IMR-90 (cell line): ENCODE data around the gene C3orf18. TPM values are rescaled to one million over a fixed set of nuclear protein-coding genes. Genes with fewer than 3 reads are reported as not detected.

Source experiments
- ATAC-seq: fragments of 200-7000 bp; cut with Tn5 transposase; 2 replicates; pipeline ENCODE4 v1.9.1; 2020; ENCODE audit warnings: low read depth, mild to moderate bottlenecking, moderate library complexity
- BruUV-seq: library from RNA; stranded (reverse); fragments of 400-500 nt; replicated peaks from 2 replicates; lab custom pipeline; 2021; lab: Mats Ljungman, UMichigan
- CTCF ChIA-PET: fragments of 300-600 bp; formaldehyde crosslinking; extraction: SDS; loops from one replicate; lab custom pipeline; 2021; ENCODE audit warnings: antibody characterized with exemption; lab: Yijun Ruan, JAX
- POLR2A ChIA-PET: fragments of 300-600 bp; sonication (Branson Sonifier 250); formaldehyde crosslinking; loops from one replicate; lab custom pipeline; 2022; ENCODE audit warnings: antibody characterized with exemption; ENCODE audit not compliant: unreplicated experiment; lab: Charles Lee
- DNase-seq: peaks from one replicate; pipeline ENCODE4 v3.0.0; 2013
- H2AFZ ChIP-seq: replicated peaks from 2 replicates; pipeline ENCODE3; 2013; ENCODE audit warnings: low read length, mild to moderate bottlenecking; ENCODE audit not compliant: poor library complexity
- H2AK5ac ChIP-seq: 2 replicates; pipeline ENCODE4 v1.6.1; 2013; ENCODE audit warnings: low read depth, low read length, inconsistent platforms
- H2AK9ac ChIP-seq: replicated peaks from 2 replicates; pipeline ENCODE3; 2013; ENCODE audit warnings: mild to moderate bottlenecking, low read depth, low read length, moderate library complexity; ENCODE audit not compliant: poor library complexity
- H2BK120ac ChIP-seq: 2 replicates; pipeline ENCODE4 v1.6.1; 2013; ENCODE audit warnings: low read depth, low read length, inconsistent platforms
- H2BK15ac ChIP-seq: 3 replicates; pipeline ENCODE4 v1.6.1; 2013; ENCODE audit warnings: low read depth, low read length, inconsistent platforms
- H2BK20ac ChIP-seq: 2 replicates; pipeline ENCODE4 v1.6.1; 2013; ENCODE audit warnings: low read depth, mild to moderate bottlenecking, inconsistent platforms, low read length, moderate library complexity
- H2BK5ac ChIP-seq: 2 replicates; pipeline ENCODE4 v1.6.1; 2013; ENCODE audit warnings: mild to moderate bottlenecking, low read depth, low read length, inconsistent platforms; ENCODE audit not compliant: poor library complexity, severe bottlenecking
- H3K14ac ChIP-seq: replicated peaks from 2 replicates; pipeline ENCODE4 v1.6.1; 2013; ENCODE audit warnings: low read depth, low read length, inconsistent platforms
- H3K18ac ChIP-seq: 2 replicates; pipeline ENCODE4 v1.6.1; 2013; ENCODE audit warnings: low read depth, low read length, control low read depth
- H3K23ac ChIP-seq: 2 replicates; pipeline ENCODE4 v1.6.1; 2013; ENCODE audit warnings: low read depth, low read length, inconsistent platforms
- H3K27ac ChIP-seq: 2 replicates; pipeline ENCODE4 v1.5.1; 2013; ENCODE audit warnings: mild to moderate bottlenecking, control low read depth, low read length; ENCODE audit not compliant: insufficient read depth
- H3K27me3 ChIP-seq: 2 replicates; pipeline ENCODE4 v1.6.1; 2013; ENCODE audit warnings: low read length; ENCODE audit not compliant: control insufficient read depth, insufficient read depth
- H3K36me3 ChIP-seq: 2 replicates; pipeline ENCODE4 v1.6.1; 2013; ENCODE audit warnings: low read length, mixed read lengths; ENCODE audit not compliant: control insufficient read depth, insufficient read depth
- H3K4ac ChIP-seq: 2 replicates; pipeline ENCODE4 v1.6.1; 2013; ENCODE audit warnings: low read depth, low read length, inconsistent platforms
- H3K4me1 ChIP-seq: 2 replicates; pipeline ENCODE4 v1.6.1; 2013; ENCODE audit warnings: low read length, mixed read lengths; ENCODE audit not compliant: control insufficient read depth, insufficient read depth
- H3K4me2 ChIP-seq: 2 replicates; pipeline ENCODE4 v1.6.1; 2013; ENCODE audit warnings: low read depth, mild to moderate bottlenecking, control low read depth, low read length, moderate library complexity
- H3K4me3 ChIP-seq: 2 replicates; pipeline ENCODE4 v1.5.1; 2013; ENCODE audit warnings: low read depth, mild to moderate bottlenecking, control low read depth, low read length, moderate library complexity; ENCODE audit not compliant: insufficient read depth
- H3K56ac ChIP-seq: 2 replicates; pipeline ENCODE4 v1.6.1; 2013; ENCODE audit warnings: low read length, inconsistent platforms; ENCODE audit not compliant: insufficient read depth; ENCODE audit errors: extremely low read depth
- H3K79me1 ChIP-seq, 2 experiments: 2 replicates each; pipeline ENCODE4 v1.6.1; 2013; ENCODE audit warnings: low read length in 2 of 2, inconsistent platforms in 1 of 2, low read depth in 1 of 2
- H3K9ac ChIP-seq: 2 replicates; pipeline ENCODE4 v1.6.1; 2013; ENCODE audit warnings: low read depth, low read length, control low read depth
- H3K9me1 ChIP-seq: 2 replicates; pipeline ENCODE4 v1.6.1; 2013; ENCODE audit warnings: low read length, inconsistent platforms; ENCODE audit not compliant: insufficient read depth
- H3K9me3 ChIP-seq: 2 replicates; pipeline ENCODE4 v1.6.1; 2013; ENCODE audit warnings: low read length; ENCODE audit not compliant: control insufficient read depth, insufficient read depth
- H4K20me1 ChIP-seq: 2 replicates; pipeline ENCODE4 v1.6.1; 2013; ENCODE audit warnings: low read length, inconsistent platforms; ENCODE audit not compliant: insufficient read depth
- H4K5ac ChIP-seq: 2 replicates; pipeline ENCODE4 v1.6.1; 2013; ENCODE audit warnings: mild to moderate bottlenecking, low read depth, low read length, control low read depth
- H4K8ac ChIP-seq, 2 experiments: 2 replicates each; pipeline ENCODE4 v1.6.1; 2013; ENCODE audit warnings: low read depth in 2 of 2, low read length in 2 of 2, control low read depth in 1 of 2, inconsistent platforms in 1 of 2
- H4K91ac ChIP-seq: 2 replicates; pipeline ENCODE4 v1.6.1; 2013; ENCODE audit warnings: low read depth, low read length, inconsistent platforms; ENCODE audit not compliant: insufficient read depth
- BHLHE40 ChIP-seq: fragments of 150-350 bp; IDR thresholded peaks from 2 replicates; pipeline ENCODE4 v1.6.1; 2016; ENCODE audit warnings: mild to moderate bottlenecking, low read depth, low read length
- CHD1 ChIP-seq: IDR thresholded peaks from 2 replicates; pipeline ENCODE4 v1.6.1; 2012; ENCODE audit warnings: low read depth, low read length, improper control_type of control experiment
- CTCF ChIP-seq: conservative IDR thresholded peaks from 2 replicates; pipeline ENCODE4 v1.5.1; 2012; ENCODE audit warnings: mild to moderate bottlenecking, low read depth, low read length, improper control_type of control experiment
- ELK1 ChIP-seq: fragments of 150-350 bp; IDR thresholded peaks from 2 replicates; pipeline ENCODE4 v1.6.1; 2016; ENCODE audit warnings: low read depth, mild to moderate bottlenecking, low read length, moderate library complexity, borderline replicate concordance
- MAFK ChIP-seq: IDR thresholded peaks from 2 replicates; pipeline ENCODE4 v1.6.1; 2012; ENCODE audit warnings: low read depth, low read length, improper control_type of control experiment
- MAZ ChIP-seq: IDR thresholded peaks from 2 replicates; pipeline ENCODE4 v1.6.1; 2012; ENCODE audit warnings: low read depth, mild to moderate bottlenecking, low read length, improper control_type of control experiment, moderate library complexity, borderline replicate concordance
- MXI1 ChIP-seq: IDR thresholded peaks from 2 replicates; pipeline ENCODE4 v1.6.1; 2012; ENCODE audit warnings: low read depth, mild to moderate bottlenecking, low read length, moderate library complexity, borderline replicate concordance
- RCOR1 ChIP-seq: IDR thresholded peaks from 2 replicates; pipeline ENCODE4 v1.6.1; 2012; ENCODE audit warnings: mild to moderate bottlenecking, low read length, improper control_type of control experiment; ENCODE audit not compliant: insufficient replicate concordance
- RFX5 ChIP-seq: IDR thresholded peaks from 2 replicates; pipeline ENCODE4 v1.8.0; 2012; ENCODE audit warnings: low read depth, mild to moderate bottlenecking, low read length, moderate library complexity
- SMC3 ChIP-seq: fragments of 150-350 bp; IDR thresholded peaks from 2 replicates; pipeline ENCODE4 v1.6.1; 2016; ENCODE audit warnings: low read depth, mild to moderate bottlenecking, antibody characterized with exemption, low read length, moderate library complexity
- USF2 ChIP-seq: fragments of 150-350 bp; IDR thresholded peaks from 2 replicates; pipeline ENCODE4 v1.6.1; 2017; ENCODE audit warnings: mild to moderate bottlenecking, antibody characterized with exemption, low read length, low read depth
- WGBS, 2 experiments: methylation state at CpG; one replicate each; pipeline versions ENCODE4 v1.1.5 to v1.1.7; 2013; ENCODE audit warnings: missing lambda C conversion rate in 2 of 2; ENCODE audit not compliant: insufficient read length in 1 of 2; ENCODE audit errors: extremely low coverage in 2 of 2; 5-methylcytosine and 5-hydroxymethylcytosine counted together
- dilution Hi-C: fragments of 300-500 bp; cut with HindIII; formaldehyde crosslinking; loops from one replicate; pipeline ENCODE4 v1.14.3; 2018; ENCODE audit warnings: low sequenced_read_pairs; ENCODE audit not compliant: unreplicated experiment
- in situ Hi-C: fragments of 300-500 bp; cut with MboI; formaldehyde crosslinking; loops from 3 replicates; pipeline ENCODE4 v1.14.3; 2019; ENCODE audit warnings: low sequenced_read_pairs, inconsistent platforms, mixed read lengths
- intact Hi-C: fragments of 100-400 bp; cut with micrococcal nuclease; formaldehyde crosslinking; loops from 2 replicates; pipeline ENCODE4 v1.10.0; 2022
- polyA plus RNA-seq, 3 experiments: library from polyadenylated mRNA; depleted of rRNA; stranded (reverse); fragments of >200 nt; gene quantifications; 2 replicates each; pipeline ENCODE4 v1.2.3, GENCODE V29; 2012; ENCODE audit warnings: low replicate concordance in 1 of 3
- total RNA-seq: library from RNA; depleted of rRNA; stranded (reverse); fragments of >200 nt; gene quantifications from 2 replicates; pipeline ENCODE4 v1.2.3, GENCODE V29; 2012

Gene C3orf18
- total and polyA plus RNA-seq, 2 of the 4 experiments (the other 2 are of a cell fraction) = 6.8 to 10.6 TPM

- peak; percentile 92 for TF ChIP-seq MAZ
- TF ChIP-seq CHD1 = no peak
- TF ChIP-seq RCOR1 = peak; percentile 37
Measured at GRCh38 chr3:50568947-50569749, 1.6 kb upstream of the C3orf18 start, which contains the start of gene HEMK1 (continued).

- H3K27me3 ChIP-seq = no peaks in the 10 kb centered on the region
- H2BK120ac ChIP-seq = 0 out of 2 replicates have a peak overlapping the region, but pooled peaks have one; percentile 1
- H3K9me3 ChIP-seq = no peaks in the 10 kb centered on the region
- 0% methylated on average over 1 of the region's 11 CpGs; no CpG with 5 or more reads in 1 of the 2 experiments for WGBS, 2 experiments
- peak overlapping the region; percentile 26 for H3K14ac ChIP-seq
- no peaks in the 10 kb centered on the region for H4K20me1 ChIP-seq
- H4K91ac ChIP-seq = peak overlapping the region; percentile 50
- H2BK5ac ChIP-seq = no peak overlapping the region
- H3K23ac ChIP-seq = peak overlapping the region; percentile 6
- no peak for DNase-seq
- peak overlapping the region; percentile 91 for H2AK9ac ChIP-seq
- peaks cover 10% of the 10 kb centered on the region for H3K9me1 ChIP-seq
- H3K4ac ChIP-seq = peak overlapping the region; percentile 61
- no peak for ATAC-seq
- peak overlapping the region; percentile 84 for H3K4me2 ChIP-seq
- peak overlapping the region; percentile 65 for H4K5ac ChIP-seq
- CTCF ChIA-PET = interaction anchor here (3.5 kb wide), 1 partner anchor 49 kb away, joined by 17 read pairs; the partner anchor contains the start of gene MAPKAPK3
- peak overlapping the region; percentile 8; the same call in 1 of the 2 replicates for H3K18ac ChIP-seq
- dilution Hi-C loops (no loop called here), intact Hi-C loops (loop anchor here (5.0 kb wide), 1 partner anchor 1105 kb away; the partner anchor contains the start of gene TEX264), in situ Hi-C loops (no loop called here)
- H2BK20ac ChIP-seq = no peak overlapping the region
- peak overlapping the region; percentile 75 for H3K9ac ChIP-seq
- H2BK15ac ChIP-seq = peak overlapping the region; percentile 29; the same call in 1 of the 3 replicates
- peak overlapping the region; percentile 51 for H3K4me3 ChIP-seq
- peak overlapping the region; percentile 59 to 89; a peak in 2 of 4 replicates for H4K8ac ChIP-seq
- POLR2A ChIA-PET = no interaction called here
- peak overlapping the region; percentile 98 for H2AFZ ChIP-seq
- no peaks in the 10 kb centered on the region for H3K36me3 ChIP-seq
- H2AK5ac ChIP-seq = peak overlapping the region; percentile 83
- peak overlapping the region; percentile 53; the same call in 1 of the 2 replicates for H3K56ac ChIP-seq
- H3K27ac ChIP-seq = peak overlapping the region; percentile 17
- peaks cover 18 to 38% of the 10 kb centered on the region in 2 experiments; a peak in 3 of 4 replicates for H3K79me1 ChIP-seq
- H3K4me1 ChIP-seq = peaks cover 5% of the 10 kb centered on the region; the same call in 1 of the 2 replicates
- BruUV-seq = no TSS peak
- TF ChIP-seq CTCF (no peak), SMC3 (no peak), USF2 (no peak), RFX5 (no peak), MAFK (no peak), MXI1 (no peak), ELK1 (no peak), BHLHE40 (no peak)
Measured at GRCh38 chr3:50567011-50567385, 549 bp downstream of the C3orf18 start.
